ENCODE data around the gene TLR9.

The TLR9 gene

GRCh38 chr3:52240059-52240885 lies 14.8 kb upstream of the TLR9 start:
- Histone ChIP-seq H3K4me2 (ENCODE audit: insufficient read depth, low read length) (peak overlapping the region; percentile 91), H3K79me2 (ENCODE audit: insufficient read depth, low read length) (peaks cover 46% of the 10 kb centered on the region), H3K4me1 (ENCODE audit: insufficient read depth, low read length) (peaks cover 58% of the 10 kb centered on the region), H4K20me1 (ENCODE audit: insufficient read depth, low read length) (peaks cover 16% of the 10 kb centered on the region), H3K27ac (ENCODE audit: low read length) (peak overlapping the region; percentile 86), H3K36me3 (ENCODE audit: insufficient read depth, low read length) (peaks cover 6% of the 10 kb centered on the region), H2AFZ (ENCODE audit: low read depth, low read length) (no peak overlapping the region), H3K27me3 (ENCODE audit: insufficient read depth, low read length, poor library complexity) (no peaks in the 10 kb centered on the region), H3K4me3 (ENCODE audit: low read depth in 1 of 2, low read length in 2 of 2) (peak overlapping the region; percentile 72 to 91; a peak in 3 of 4 replicates), H3K9me3 (ENCODE audit: insufficient read depth, low read length, severe bottlenecking) (no peaks in the 10 kb centered on the region), H3K9ac (ENCODE audit: low read depth, low read length) (peak overlapping the region; percentile 85)
- ATAC-seq (ENCODE audit: insufficient read depth, low read depth) (peak; percentile 58), DNase-seq (peak; percentile 82)
- TF ChIP-seq EZH2 (IDR thresholded peaks at IDR 0.05; ENCODE audit: borderline replicate concordance, low read depth, low read length, severe bottlenecking) (no peak), CTCF (IDR thresholded peaks at IDR 0.05; ENCODE audit: borderline replicate concordance, extremely low read depth, low read length, poor library complexity, severe bottlenecking) (peak; percentile 37)

- Histone ChIP-seq H3K4me2 (ENCODE audit: insufficient read depth, low read length) (peak within 1 kb of the TSS; percentile 91), H3K79me2 (ENCODE audit: insufficient read depth, low read length) (peaks cover 57% of the 10 kb centered on the region), H3K36me3 (ENCODE audit: insufficient read depth, low read length) (peaks cover 16% of the 10 kb centered on the region), H4K20me1 (ENCODE audit: insufficient read depth, low read length) (peaks cover 26% of the 10 kb centered on the region), H2AFZ (ENCODE audit: low read depth, low read length) (peak within 1 kb of the TSS; percentile 91), H3K4me1 (ENCODE audit: insufficient read depth, low read length) (peaks cover 50% of the 10 kb centered on the region), H3K4me3 (ENCODE audit: low read depth in 1 of 2, low read length in 2 of 2) (peak within 1 kb of the TSS; percentile 72 to 91), H3K9me3 (ENCODE audit: insufficient read depth, low read length, severe bottlenecking) (no peaks in the 10 kb centered on the region), H3K9ac (ENCODE audit: low read depth, low read length) (peak within 1 kb of the TSS; percentile 85), H3K27me3 (ENCODE audit: insufficient read depth, low read length, poor library complexity) (no peaks in the 10 kb centered on the region), H3K27ac (ENCODE audit: low read length) (peak within 1 kb of the TSS; percentile 86)
- TF ChIP-seq CTCF (IDR thresholded peaks at IDR 0.05; ENCODE audit: borderline replicate concordance, extremely low read depth, low read length, poor library complexity, severe bottlenecking) (peak; percentile 72), EZH2 (IDR thresholded peaks at IDR 0.05; ENCODE audit: borderline replicate concordance, low read depth, low read length, severe bottlenecking) (no peak)
- DNase-seq (peak; percentile 87), ATAC-seq (ENCODE audit: insufficient read depth, low read depth) (peak; percentile 80)
Observed at GRCh38 chr3:52238761-52239701, 13.6 kb upstream of the TLR9 start, which contains the start of gene TWF2. TWF2 (minus strand) TSS chr3:52239158; CDS start chr3:52239016, 142 bp downstream.

- DNase-seq: no peak
- Histone ChIP-seq H3K4me1 (ENCODE audit: insufficient read depth, low read length) (peaks cover 49% of the 10 kb centered on the region), H3K27ac (ENCODE audit: low read length) (peak overlapping the region; percentile 86)
Observed at GRCh38 chr3:52238193-52238760, 12.8 kb upstream of the TLR9 start.

More at GRCh38 chr3:52238193-52238760, 12.8 kb upstream of the TLR9 start:
- H2AFZ ChIP-seq (ENCODE audit: low read depth, low read length): peak overlapping the region; percentile 91
- H3K79me2 ChIP-seq (ENCODE audit: insufficient read depth, low read length): peaks cover 60% of the 10 kb centered on the region
- no peak for ATAC-seq (ENCODE audit: insufficient read depth, low read depth)
- peak overlapping the region; percentile 91 for H3K4me2 ChIP-seq (ENCODE audit: insufficient read depth, low read length)
- peaks cover 22% of the 10 kb centered on the region for H3K36me3 ChIP-seq (ENCODE audit: insufficient read depth, low read length)
- H3K27me3 ChIP-seq (ENCODE audit: insufficient read depth, low read length, poor library complexity): no peaks in the 10 kb centered on the region
- H3K4me3 ChIP-seq (ENCODE audit: low read depth in 1 of 2, low read length in 2 of 2): peak overlapping the region; percentile 72 to 91
- H3K9me3 ChIP-seq (ENCODE audit: insufficient read depth, low read length, severe bottlenecking): no peaks in the 10 kb centered on the region
- peak overlapping the region; percentile 85 for H3K9ac ChIP-seq (ENCODE audit: low read depth, low read length)
- H4K20me1 ChIP-seq (ENCODE audit: insufficient read depth, low read length): peaks cover 28% of the 10 kb centered on the region
- no peak for TF ChIP-seq EZH2 (IDR thresholded peaks at IDR 0.05; ENCODE audit: borderline replicate concordance, low read depth, low read length, severe bottlenecking)
- TF ChIP-seq CTCF (IDR thresholded peaks at IDR 0.05; ENCODE audit: borderline replicate concordance, extremely low read depth, low read length, poor library complexity, severe bottlenecking): no peak

Measured in DND-41 (cell line).